Trophoblast cell (in vitro differentiated cells and primary cell): ENCODE measurements around the gene GRK1.

Experiments used
- DNase-seq, 2 donors: peaks; one replicate each; pipeline ENCODE4 v3.0.0-alpha.2; 2016
- H2AFZ ChIP-seq: 2 replicates; pipeline ENCODE4 v1.6.1; 2013; ENCODE audit warnings: low read length, moderate library complexity, mild to moderate bottlenecking; ENCODE audit not compliant: insufficient read depth, poor library complexity
- H2AK5ac ChIP-seq: 2 replicates; pipeline ENCODE4 v1.6.1; 2013; ENCODE audit warnings: mild to moderate bottlenecking, low read length
- H2BK120ac ChIP-seq: 2 replicates; pipeline ENCODE4 v1.6.1; 2013; ENCODE audit warnings: low read length, mild to moderate bottlenecking, moderate library complexity; ENCODE audit not compliant: insufficient read depth, poor library complexity
- H2BK12ac ChIP-seq: 2 replicates; pipeline ENCODE4 v1.6.1; 2013; ENCODE audit warnings: mild to moderate bottlenecking, low read length, moderate library complexity
- H2BK5ac ChIP-seq: 2 replicates; pipeline ENCODE4 v1.6.1; 2013; ENCODE audit warnings: low read length, low read depth, moderate library complexity, mild to moderate bottlenecking; ENCODE audit not compliant: poor library complexity
- H3K14ac ChIP-seq: 2 replicates; pipeline ENCODE4 v1.6.1; 2013; ENCODE audit warnings: mild to moderate bottlenecking, low read length
- H3K18ac ChIP-seq: 2 replicates; pipeline ENCODE4 v1.6.1; 2013; ENCODE audit warnings: mild to moderate bottlenecking, low read length
- H3K23ac ChIP-seq: 2 replicates; pipeline ENCODE4 v1.6.1; 2013; ENCODE audit warnings: low read length
- H3K27ac ChIP-seq: 2 replicates; pipeline ENCODE4 v1.5.1; 2013; ENCODE audit warnings: low read depth, mild to moderate bottlenecking, inconsistent platforms, low read length, moderate library complexity
- H3K27me3 ChIP-seq: 2 replicates; pipeline ENCODE4 v1.6.1; 2013; ENCODE audit warnings: inconsistent platforms, mild to moderate bottlenecking, low read length, moderate library complexity; ENCODE audit not compliant: insufficient read depth
- H3K36me3 ChIP-seq, 2 experiments: 1 replicate in 1 of 2; 2 replicates in 1 of 2; pipeline ENCODE4 v1.6.1; 2013; ENCODE audit warnings: low read length in 2 of 2, mild to moderate bottlenecking in 2 of 2, moderate library complexity in 1 of 2; ENCODE audit not compliant: insufficient read depth in 2 of 2, control insufficient read depth in 1 of 2
- H3K4ac ChIP-seq: 2 replicates; pipeline ENCODE4 v1.6.1; 2013; ENCODE audit warnings: low read depth, mild to moderate bottlenecking, low read length, moderate library complexity
- H3K4me1 ChIP-seq, 2 experiments: 1 replicate in 1 of 2; 2 replicates in 1 of 2; pipeline ENCODE4 v1.6.1; 2013; ENCODE audit warnings: low read length in 2 of 2, mild to moderate bottlenecking in 2 of 2, moderate library complexity in 1 of 2; ENCODE audit not compliant: insufficient read depth in 2 of 2, control insufficient read depth in 1 of 2
- H3K4me2 ChIP-seq: 2 replicates; pipeline ENCODE4 v1.6.1; 2013; ENCODE audit warnings: inconsistent platforms, mild to moderate bottlenecking, low read length, moderate library complexity
- H3K4me3 ChIP-seq: 2 replicates; pipeline ENCODE4 v1.5.1; 2013; ENCODE audit warnings: mild to moderate bottlenecking, low read depth, low read length, inconsistent platforms
- H3K79me1 ChIP-seq: one replicate; pipeline ENCODE4 v1.6.1; 2013; ENCODE audit warnings: low read length
- H3K79me2 ChIP-seq: 2 replicates; pipeline ENCODE4 v1.6.1; 2013; ENCODE audit warnings: low read length, mild to moderate bottlenecking; ENCODE audit not compliant: control insufficient read depth, insufficient read depth, poor library complexity
- H3K9ac ChIP-seq: 2 replicates; pipeline ENCODE4 v1.6.1; 2013; ENCODE audit warnings: mild to moderate bottlenecking, low read length
- H3K9me3 ChIP-seq: 2 replicates; pipeline ENCODE4 v1.6.1; 2013; ENCODE audit warnings: low read depth, mild to moderate bottlenecking, control low read depth, inconsistent platforms, low read length; ENCODE audit not compliant: insufficient read depth
- H4K12ac ChIP-seq: 2 replicates; pipeline ENCODE4 v1.6.1; 2013; ENCODE audit warnings: low read depth, mild to moderate bottlenecking, low read length, moderate library complexity
- H4K8ac ChIP-seq: 2 replicates; pipeline ENCODE4 v1.6.1; 2013; ENCODE audit warnings: low read depth, mild to moderate bottlenecking, low read length, moderate library complexity
- H4K91ac ChIP-seq: one replicate; pipeline ENCODE4 v1.6.1; 2013; ENCODE audit warnings: low read depth, mild to moderate bottlenecking, low read length, moderate library complexity
- WGBS: extraction: QIAGEN DNeasy Blood & Tissue Kit; methylation state at CpG from one replicate; pipeline ENCODE4 v1.1.7; 2013; ENCODE audit warnings: missing lambda C conversion rate; ENCODE audit not compliant: insufficient read length, insufficient coverage; ENCODE audit errors: extremely low coverage; 5-methylcytosine and 5-hydroxymethylcytosine counted together

The GRK1 gene

DNA sequence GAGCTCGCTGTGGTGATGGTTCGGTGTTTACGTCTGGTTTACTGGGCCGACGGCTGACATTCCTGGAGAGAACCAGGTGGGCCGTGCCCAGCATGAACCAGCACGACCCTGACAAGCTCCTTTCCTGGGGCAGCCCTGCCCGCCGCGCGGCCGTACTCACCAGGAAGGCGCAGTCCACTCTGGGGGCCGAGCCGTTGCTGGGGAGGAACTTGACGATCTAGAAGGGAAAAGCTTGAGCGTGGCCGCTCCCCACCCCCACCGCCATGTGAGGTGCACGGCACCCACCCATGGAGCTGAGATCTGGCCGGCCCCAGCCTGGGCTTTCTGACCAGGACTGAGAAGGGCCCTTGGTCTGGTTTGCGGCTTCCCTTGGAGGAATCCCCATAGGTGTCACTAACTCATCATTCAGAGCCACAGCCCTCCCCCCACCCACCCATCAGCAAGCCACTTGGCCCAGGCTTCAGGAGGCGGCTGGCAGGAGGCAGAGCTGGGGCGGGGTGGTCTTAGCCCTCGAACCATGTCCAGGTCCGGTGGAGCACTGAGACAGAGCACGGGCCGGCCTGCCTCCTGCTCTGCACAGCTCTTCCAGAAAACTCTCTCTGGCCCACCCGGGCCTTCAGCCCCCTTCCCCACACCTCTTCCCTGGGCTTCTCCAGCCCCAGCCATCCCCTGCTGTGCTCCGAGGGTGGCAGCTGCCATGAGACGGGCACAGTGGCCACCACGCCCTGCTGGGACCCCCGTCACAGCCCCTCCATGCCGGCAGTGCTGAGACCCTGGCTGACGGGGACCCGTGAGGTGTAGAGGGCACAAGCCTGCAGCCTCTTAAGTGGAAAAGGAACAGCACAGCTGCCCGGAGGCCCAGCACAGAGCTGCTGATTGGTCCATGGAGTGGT is 15.3 kb upstream of the GRK1 start:
- Histone ChIP-seq H3K79me2 (no peaks in the 10 kb centered on the region), H4K91ac (no peak overlapping the region), H3K27me3 (no peaks in the 10 kb centered on the region), H3K4ac (no peak overlapping the region), H3K18ac (no peak overlapping the region), H2AFZ (no peak overlapping the region), H3K14ac (no peak overlapping the region), H3K4me2 (no peak overlapping the region), H4K12ac (no peak overlapping the region), H2AK5ac (no peak overlapping the region), H3K79me1 (no peaks in the 10 kb centered on the region), H3K4me3 (no peak overlapping the region), H3K36me3 (peaks cover 3 to 5% of the 10 kb centered on the region in 2 experiments), H4K8ac (no peak overlapping the region), H3K9me3 (no peaks in the 10 kb centered on the region), H3K4me1 (peaks cover 0 to 3% of the 10 kb centered on the region in 2 experiments), H3K23ac (no peak overlapping the region), H3K9ac (no peak overlapping the region), H2BK12ac (no peak overlapping the region), H2BK5ac (no peak overlapping the region), H2BK120ac (no peak overlapping the region), H3K27ac (no peak overlapping the region)
- no peak for DNase-seq
- WGBS = no CpG with 5 or more reads among the region's 37 CpGs

DNA sequence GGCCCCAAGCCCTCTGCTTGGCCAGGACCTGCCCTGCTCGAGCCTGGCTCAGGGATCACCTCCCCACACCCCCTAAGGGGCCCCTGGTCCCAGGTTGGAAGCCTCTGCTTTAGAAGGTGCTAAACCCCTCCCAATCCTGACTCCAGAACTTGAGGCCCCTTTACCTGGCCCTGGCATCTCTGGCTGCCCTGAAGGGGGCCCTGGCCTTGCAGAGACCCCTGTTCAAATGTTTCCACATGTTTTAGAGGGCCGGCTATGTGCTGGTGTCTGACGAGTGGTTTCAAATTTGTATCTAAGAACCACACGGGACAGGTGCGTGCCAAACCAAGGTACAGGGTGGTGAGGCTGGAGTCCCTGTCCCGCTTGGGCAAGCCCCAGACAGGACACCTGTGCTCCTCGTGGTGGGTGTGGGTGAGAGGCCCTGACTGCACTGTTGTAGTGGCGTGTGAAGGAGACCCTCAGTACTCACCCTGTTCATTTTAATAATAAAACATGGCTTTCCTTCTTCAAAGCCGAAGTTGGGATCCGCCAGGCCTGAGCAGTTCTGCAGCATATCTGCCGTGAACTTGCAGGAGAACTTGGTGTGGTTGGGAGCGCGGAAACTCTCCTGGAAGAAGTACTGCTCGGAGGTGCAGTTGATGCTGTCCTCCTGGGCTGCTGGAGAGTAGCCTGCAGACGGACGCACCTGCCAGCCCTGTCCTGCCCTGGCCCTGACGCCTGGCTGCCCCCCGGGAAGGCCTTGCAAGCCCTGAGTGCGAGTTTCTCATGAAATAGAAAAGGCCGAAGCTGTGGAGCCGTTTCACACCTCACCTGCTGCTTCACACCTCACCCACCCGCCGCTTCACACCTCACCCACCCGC is 14.4 kb upstream of the GRK1 start:
- no CpG with 5 or more reads among the region's 24 CpGs for WGBS
- no peaks in the 10 kb centered on the region for H3K9me3 ChIP-seq
- H3K27ac ChIP-seq = no peak overlapping the region
- H2AK5ac ChIP-seq = no peak overlapping the region
- H3K4me1 ChIP-seq = peaks cover 0 to 3% of the 10 kb centered on the region in 2 experiments
- no peak overlapping the region for H2BK12ac ChIP-seq
- H2AFZ ChIP-seq = no peak overlapping the region
- H4K91ac ChIP-seq = no peak overlapping the region
- H3K4me3 ChIP-seq = no peak overlapping the region
- H3K79me2 ChIP-seq = no peaks in the 10 kb centered on the region
- DNase-seq = no peak
- no peak overlapping the region for H3K14ac ChIP-seq
- H2BK5ac ChIP-seq = no peak overlapping the region
- no peak overlapping the region for H3K23ac ChIP-seq
- H3K4ac ChIP-seq = no peak overlapping the region
- no peak overlapping the region for H3K9ac ChIP-seq
- H3K4me2 ChIP-seq = no peak overlapping the region
- H3K36me3 ChIP-seq = peaks cover 3 to 5% of the 10 kb centered on the region in 2 experiments
- no peak overlapping the region for H4K8ac ChIP-seq
- H3K18ac ChIP-seq = no peak overlapping the region
- no peaks in the 10 kb centered on the region for H3K27me3 ChIP-seq
- no peak overlapping the region for H2BK120ac ChIP-seq
- no peaks in the 10 kb centered on the region for H3K79me1 ChIP-seq
- no peak overlapping the region for H4K12ac ChIP-seq

DNA sequence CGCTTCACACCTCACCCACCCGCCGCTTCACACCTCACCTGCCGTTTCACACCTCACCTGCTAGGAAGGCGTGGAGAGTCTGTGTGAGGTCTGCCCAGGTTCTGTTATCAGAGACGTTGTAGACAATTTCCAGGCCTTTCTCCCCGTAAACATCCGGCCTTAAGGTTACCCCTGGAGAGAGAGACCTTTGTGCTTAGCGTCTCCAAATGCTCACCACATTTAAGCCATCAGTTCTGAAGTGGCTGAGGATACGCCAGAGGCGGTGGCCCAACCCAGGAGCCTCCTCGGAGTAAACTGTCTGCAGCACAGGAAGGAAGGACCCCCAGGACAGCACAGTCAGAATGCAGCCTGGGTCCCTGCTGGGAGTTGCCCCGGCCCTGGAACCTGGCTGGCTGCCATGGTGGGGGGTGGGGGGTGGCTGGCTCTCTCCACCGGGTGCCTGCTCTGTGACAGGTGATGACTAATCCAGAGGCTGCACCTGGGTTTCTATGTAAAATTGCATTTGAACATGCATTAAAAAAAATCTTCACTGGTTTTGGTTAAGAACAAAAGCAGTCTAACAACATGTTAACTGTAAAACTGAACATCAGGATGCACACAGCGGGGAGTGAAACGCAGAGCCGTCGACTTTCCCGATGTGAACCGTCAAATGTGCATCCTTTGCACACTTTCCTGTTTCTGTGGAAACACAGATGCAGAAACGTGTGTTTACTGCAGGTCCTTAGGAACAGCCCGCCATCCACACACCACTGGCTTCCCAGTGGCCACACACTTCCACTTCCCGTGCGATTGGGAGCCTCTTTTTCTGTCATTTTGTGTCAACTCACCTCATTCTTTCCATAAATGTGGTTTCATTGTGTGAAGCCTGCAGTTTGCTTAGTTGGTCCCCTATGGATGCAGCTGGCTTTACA is 13.5 kb upstream of the GRK1 start:
- H2BK5ac ChIP-seq = no peak overlapping the region
- H3K4me1 ChIP-seq = peaks cover 0 to 3% of the 10 kb centered on the region in 2 experiments
- H3K27me3 ChIP-seq = no peaks in the 10 kb centered on the region
- H2AFZ ChIP-seq = no peak overlapping the region
- no peak overlapping the region for H4K12ac ChIP-seq
- H4K8ac ChIP-seq = no peak overlapping the region
- no peak overlapping the region for H3K27ac ChIP-seq
- H3K14ac ChIP-seq = no peak overlapping the region
- no peak overlapping the region for H4K91ac ChIP-seq
- no peak overlapping the region for H3K4ac ChIP-seq
- H3K36me3 ChIP-seq = peaks cover 0 to 3% of the 10 kb centered on the region in 2 experiments
- no peak overlapping the region for H3K4me3 ChIP-seq
- no peak overlapping the region for H3K23ac ChIP-seq
- H3K9me3 ChIP-seq = no peaks in the 10 kb centered on the region
- H3K79me1 ChIP-seq = no peaks in the 10 kb centered on the region
- H3K79me2 ChIP-seq = no peaks in the 10 kb centered on the region
- H3K9ac ChIP-seq = no peak overlapping the region
- no peak overlapping the region for H2BK12ac ChIP-seq
- no CpG with 5 or more reads among the region's 24 CpGs for WGBS
- H3K18ac ChIP-seq = no peak overlapping the region
- no peak for DNase-seq
- no peak overlapping the region for H2BK120ac ChIP-seq
- H2AK5ac ChIP-seq = no peak overlapping the region
- H3K4me2 ChIP-seq = no peak overlapping the region

DNA sequence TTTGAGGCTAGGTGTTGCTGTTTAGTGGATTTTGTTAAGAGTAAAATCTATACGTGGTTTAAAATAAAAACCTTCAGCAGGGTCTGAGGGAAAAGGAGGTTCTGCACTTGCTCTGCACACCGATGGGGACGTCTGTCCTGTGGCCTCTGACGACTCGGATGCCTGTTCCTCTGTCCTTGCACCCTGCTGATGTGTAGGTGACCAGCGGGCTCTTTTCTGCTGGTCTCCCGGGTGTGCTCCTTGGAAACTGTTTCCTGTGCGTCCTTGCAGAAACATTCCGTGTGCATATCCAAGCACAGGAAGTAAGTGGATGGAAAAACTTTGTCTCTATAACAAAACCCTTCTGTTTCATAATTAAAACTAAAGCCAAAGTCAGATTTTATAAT is 12.9 kb upstream of the GRK1 start:
- WGBS = no CpG with 5 or more reads among the region's 9 CpGs
- no peak overlapping the region for H4K91ac ChIP-seq
- DNase-seq = no peak

More for the DNA sequence above, 12.9 kb upstream of the GRK1 start:
- Histone ChIP-seq H3K14ac (no peak overlapping the region), H3K27ac (no peak overlapping the region), H3K9ac (no peak overlapping the region), H2AFZ (no peak overlapping the region), H3K4ac (no peak overlapping the region), H3K23ac (no peak overlapping the region), H3K79me2 (no peaks in the 10 kb centered on the region), H3K27me3 (no peaks in the 10 kb centered on the region), H4K8ac (no peak overlapping the region), H3K9me3 (no peaks in the 10 kb centered on the region), H3K4me2 (no peak overlapping the region), H2BK120ac (no peak overlapping the region), H2BK12ac (no peak overlapping the region), H3K79me1 (no peaks in the 10 kb centered on the region), H3K4me1 (peaks cover 0 to 2% of the 10 kb centered on the region in 2 experiments), H3K4me3 (no peak overlapping the region), H3K36me3 (peaks cover 0 to 2% of the 10 kb centered on the region in 2 experiments), H2AK5ac (no peak overlapping the region), H3K18ac (no peak overlapping the region), H4K12ac (no peak overlapping the region), H2BK5ac (no peak overlapping the region)
